Smooth muscle cell (in vitro differentiated cells): Measurements from ENCODE around the gene SH3TC2. TPM values are rescaled to one million over a fixed set of nuclear protein-coding genes. Genes with fewer than 3 reads are reported as not detected.

Experiments used
- DNase-seq: peaks from one replicate; lab custom pipeline; 2025; ENCODE audit not compliant: unreplicated experiment; lab: John Stamatoyannopoulos, UW
- H2AFZ ChIP-seq: fragments of 200-600 bp; sonication (generic); 2 replicates; pipeline ENCODE4 v1.6.0; 2016; ENCODE audit warnings: antibody characterized with exemption, low read depth, mild to moderate bottlenecking
- H3F3A ChIP-seq: fragments of 200-600 bp; sonication (generic); 2 replicates; pipeline ENCODE4 v1.6.0; 2017; ENCODE audit warnings: antibody characterized with exemption, low read depth
- H3K27ac ChIP-seq: fragments of 200-600 bp; sonication (generic); 2 replicates; pipeline ENCODE4 v1.5.1; 2016; ENCODE audit warnings: low read depth, mild to moderate bottlenecking
- H3K27me3 ChIP-seq: fragments of 200-600 bp; sonication (generic); 2 replicates; pipeline ENCODE4 v1.6.1; 2016; ENCODE audit warnings: low read depth, mild to moderate bottlenecking
- H3K36me3 ChIP-seq: fragments of 200-600 bp; sonication (generic); 2 replicates; pipeline ENCODE4 v1.5.1; 2016; ENCODE audit warnings: low read depth
- H3K4me1 ChIP-seq: fragments of 200-600 bp; sonication (generic); 2 replicates; pipeline ENCODE4 v1.5.1; 2016; ENCODE audit warnings: low read depth
- H3K4me2 ChIP-seq: fragments of 200-600 bp; sonication (generic); 2 replicates; pipeline ENCODE4 v1.6.0; 2016; ENCODE audit warnings: mild to moderate bottlenecking
- H3K4me3 ChIP-seq: fragments of 200-600 bp; sonication (generic); 2 replicates; pipeline ENCODE4 v1.5.1; 2016; ENCODE audit warnings: mild to moderate bottlenecking
- H3K79me2 ChIP-seq: fragments of 200-600 bp; sonication (generic); 2 replicates; pipeline ENCODE4 v1.6.0; 2016; ENCODE audit warnings: low read depth, mild to moderate bottlenecking
- H3K9ac ChIP-seq: fragments of 200-600 bp; sonication (generic); 2 replicates; pipeline ENCODE4 v1.6.0; 2016; ENCODE audit warnings: low read depth
- H3K9me3 ChIP-seq: fragments of 200-600 bp; sonication (generic); replicated peaks from 2 replicates; pipeline ENCODE4 v1.5.1; 2016; ENCODE audit warnings: low read depth
- H4K20me1 ChIP-seq: fragments of 200-600 bp; sonication (generic); 2 replicates; pipeline ENCODE4 v1.6.0; 2016; ENCODE audit warnings: low read depth
- CTCF ChIP-seq: fragments of 200-600 bp; sonication (generic); IDR thresholded peaks from 2 replicates; pipeline ENCODE4 v1.5.1; 2017; ENCODE audit warnings: borderline replicate concordance, mild to moderate bottlenecking, antibody characterized with exemption; ENCODE audit not compliant: insufficient read depth, poor library complexity, severe bottlenecking
- WGBS: methylation state at CpG from one replicate; pipeline ENCODE4 v1.1.7; 2016; ENCODE audit warnings: low lambda C conversion rate; 5-methylcytosine and 5-hydroxymethylcytosine counted together
- polyA plus RNA-seq: library from polyadenylated mRNA; unstranded; fragments of >200 nt; fragmentation: Nextera tagmentation; extraction: Ambion mirVana; gene quantifications from 2 replicates; pipeline ENCODE4 v1.2.1, GENCODE V29; 2016
- total RNA-seq: library from RNA; depleted of rRNA; stranded (reverse); fragments of >200 nt; gene quantifications from 2 replicates; pipeline ENCODE4 v1.2.3, GENCODE V29; 2014

SH3TC2 gene
- total and polyA plus RNA-seq, 2 experiments from 2014 or later = 0.31 to 0.46 TPM

- H3K27ac ChIP-seq = no peak overlapping the region
Observed at GRCh38 chr5:148970876-148971275, 92.0 kb downstream of the SH3TC2 start.

GRCh38 chr5:148970228-148970627 is 92.6 kb downstream of the SH3TC2 start:
- no peak for TF ChIP-seq CTCF
- H3F3A ChIP-seq = no peaks in the 10 kb centered on the region
- no peak overlapping the region for H3K4me3 ChIP-seq
- H4K20me1 ChIP-seq = no peaks in the 10 kb centered on the region
- no peak overlapping the region for H3K4me2 ChIP-seq
- no peaks in the 10 kb centered on the region for H3K9me3 ChIP-seq
- no peak overlapping the region for H3K27ac ChIP-seq
- H3K36me3 ChIP-seq = no peaks in the 10 kb centered on the region
- no peak overlapping the region for H3K9ac ChIP-seq
- 80% methylated on average over 2 of the region's 2 CpGs for WGBS
- H3K4me1 ChIP-seq = no peaks in the 10 kb centered on the region
- no peak for DNase-seq
- H2AFZ ChIP-seq = no peak overlapping the region
- H3K79me2 ChIP-seq = no peaks in the 10 kb centered on the region
- H3K27me3 ChIP-seq = no peaks in the 10 kb centered on the region

More at GRCh38 chr5:148970876-148971275, 92.0 kb downstream of the SH3TC2 start:
- no peak overlapping the region for H3K4me3 ChIP-seq
- H3F3A ChIP-seq = no peaks in the 10 kb centered on the region
- no peak for TF ChIP-seq CTCF
- no peak for DNase-seq
- H4K20me1 ChIP-seq = no peaks in the 10 kb centered on the region
- H3K79me2 ChIP-seq = no peaks in the 10 kb centered on the region
- H3K4me2 ChIP-seq = no peak overlapping the region
- H2AFZ ChIP-seq = no peak overlapping the region
- no peaks in the 10 kb centered on the region for H3K4me1 ChIP-seq
- no peaks in the 10 kb centered on the region for H3K36me3 ChIP-seq
- 93% methylated on average over 3 of the region's 3 CpGs for WGBS
- H3K9ac ChIP-seq = no peak overlapping the region
- no peaks in the 10 kb centered on the region for H3K27me3 ChIP-seq
- H3K9me3 ChIP-seq = no peaks in the 10 kb centered on the region

- Histone ChIP-seq H3K79me2 (no peaks in the 10 kb centered on the region), H3K9ac (no peak overlapping the region), H3K36me3 (no peaks in the 10 kb centered on the region), H3K27me3 (no peaks in the 10 kb centered on the region), H3K4me2 (no peak overlapping the region), H3K9me3 (no peaks in the 10 kb centered on the region), H4K20me1 (no peaks in the 10 kb centered on the region), H3K4me3 (no peak overlapping the region), H3K27ac (no peak overlapping the region), H3K4me1 (no peaks in the 10 kb centered on the region), H2AFZ (no peak overlapping the region), H3F3A (no peaks in the 10 kb centered on the region)
- TF ChIP-seq CTCF = no peak
- DNase-seq = no peak
- 67% methylated on average over 3 of the region's 3 CpGs for WGBS
Observed at GRCh38 chr5:148969291-148969690, 93.6 kb downstream of the SH3TC2 start.

GRCh38 chr5:148968311-148968710 is 94.6 kb downstream of the SH3TC2 start:
- H3K4me3 ChIP-seq = no peak overlapping the region
- no peaks in the 10 kb centered on the region for H3K36me3 ChIP-seq
- H3K9ac ChIP-seq = no peak overlapping the region
- H3K79me2 ChIP-seq = no peaks in the 10 kb centered on the region
- H3K4me1 ChIP-seq = no peaks in the 10 kb centered on the region
- no peaks in the 10 kb centered on the region for H3K9me3 ChIP-seq
- 84% methylated on average over 2 of the region's 2 CpGs for WGBS
- H3K27me3 ChIP-seq = no peaks in the 10 kb centered on the region
- no peaks in the 10 kb centered on the region for H4K20me1 ChIP-seq
- no peak overlapping the region for H3K4me2 ChIP-seq
- no peak overlapping the region for H2AFZ ChIP-seq
- no peak for DNase-seq
- no peaks in the 10 kb centered on the region for H3F3A ChIP-seq
- no peak overlapping the region for H3K27ac ChIP-seq
- no peak for TF ChIP-seq CTCF
